SH-SY5Y (cell line): ENCODE data around the gene TEX35.

Experiments used
- GATA2 ChIP-seq: IDR thresholded peaks from 2 replicates; pipeline ENCODE4 v1.6.1; 2011; ENCODE audit warnings: mild to moderate bottlenecking, low read depth, low read length
- GATA3 ChIP-seq: IDR thresholded peaks from 2 replicates; pipeline ENCODE4 v1.6.1; 2011; ENCODE audit warnings: low read depth, mild to moderate bottlenecking, low read length, moderate library complexity

GRCh38 chr1:178543290-178543607, 30.3 kb downstream of the TEX35 start:
- TF ChIP-seq GATA2 (no peak), GATA3 (no peak)
